Inferior parietal cortex (tissue), 1 donor: ENCODE results near the gene CRLF1.
"Not testable (repeated sequence)": the region's sequence is repeated elsewhere in the genome, so short reads cannot be mapped to it uniquely, and the experiment has no call there.

Source experiments
- DNase-seq: peaks from one replicate; pipeline ENCODE4 v3.0.0-alpha.2; 2016; ENCODE audit errors: extremely low spot score

Gene CRLF1

DNA sequence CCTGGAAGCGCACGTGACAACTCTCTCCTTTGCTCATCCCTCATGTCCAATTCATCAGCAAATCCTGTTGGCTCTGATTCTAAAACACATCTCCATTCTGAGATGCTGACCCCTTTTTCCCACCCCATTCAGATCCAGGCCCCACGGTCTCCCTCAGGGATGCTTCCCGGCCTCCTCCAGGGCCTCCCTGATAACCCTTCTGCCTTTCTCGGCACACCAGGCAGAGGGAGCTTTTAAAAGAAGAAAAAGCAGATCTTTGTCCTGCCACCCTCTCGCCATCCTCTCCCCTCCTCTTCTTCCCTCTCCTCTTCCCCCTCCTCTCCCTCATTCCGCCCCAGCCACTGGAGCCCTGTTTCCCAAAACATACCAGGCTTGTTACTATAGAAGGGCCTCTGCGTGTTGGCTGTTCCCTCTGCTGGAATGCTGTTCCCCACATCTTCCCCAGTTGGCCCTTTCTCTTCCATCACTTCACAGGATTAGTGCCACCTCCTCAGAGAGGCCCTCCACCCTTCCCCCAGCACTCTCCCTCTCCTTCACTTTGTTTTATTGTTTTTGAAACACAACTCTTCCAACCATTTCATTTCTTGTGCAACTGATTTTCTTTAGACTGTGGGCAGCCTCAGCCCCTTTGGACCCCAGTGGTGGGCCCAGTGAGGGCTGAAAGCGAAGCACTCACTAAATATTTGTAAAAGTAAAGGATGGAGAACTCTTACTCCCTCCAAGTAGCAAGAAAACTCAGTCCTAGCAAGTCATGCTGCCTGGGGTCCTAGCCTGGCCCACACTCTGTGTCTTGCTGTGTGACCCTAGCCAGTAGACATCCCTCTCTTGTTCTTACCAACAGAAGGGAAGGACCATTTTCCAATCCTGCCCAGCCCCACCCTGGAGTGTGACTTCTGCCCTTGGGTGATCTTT is 2.5 kb upstream of the CRLF1 start:
- DNase-seq: no peak

DNA sequence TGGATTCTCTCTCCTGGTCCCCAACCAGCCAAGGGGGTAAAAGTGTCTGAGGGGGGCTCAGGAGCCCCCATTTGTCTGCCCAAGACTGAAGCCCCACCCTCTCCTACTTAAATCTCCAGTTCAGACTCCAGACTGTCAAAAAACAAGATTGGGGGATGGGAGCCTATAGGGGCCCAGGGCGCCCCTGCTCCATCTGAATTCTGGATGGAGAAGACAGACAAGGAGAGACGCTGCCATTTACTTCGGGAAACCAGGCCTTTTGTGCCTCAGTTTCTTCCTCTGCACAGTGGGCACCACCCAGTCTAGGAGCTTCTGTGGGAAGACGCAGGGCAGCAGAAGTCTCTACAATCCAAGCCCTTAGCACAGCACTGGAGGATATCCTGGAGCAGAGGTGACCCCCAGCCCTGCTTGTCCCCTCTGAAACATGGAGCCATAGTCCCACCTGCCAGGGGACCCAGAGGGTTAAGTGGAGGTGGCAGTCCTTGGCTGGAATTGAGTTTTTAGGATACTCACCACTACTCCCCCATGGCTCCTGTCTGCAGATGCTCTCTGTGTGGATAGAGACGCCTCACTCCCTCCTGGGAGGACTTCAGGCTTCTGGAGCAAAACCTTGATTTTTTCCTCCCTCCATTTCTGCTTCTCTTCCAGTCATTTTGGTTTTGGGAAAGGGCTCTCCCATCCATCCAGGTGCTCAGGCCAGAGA is 1.7 kb upstream of the CRLF1 start:
- no peak for DNase-seq

DNA sequence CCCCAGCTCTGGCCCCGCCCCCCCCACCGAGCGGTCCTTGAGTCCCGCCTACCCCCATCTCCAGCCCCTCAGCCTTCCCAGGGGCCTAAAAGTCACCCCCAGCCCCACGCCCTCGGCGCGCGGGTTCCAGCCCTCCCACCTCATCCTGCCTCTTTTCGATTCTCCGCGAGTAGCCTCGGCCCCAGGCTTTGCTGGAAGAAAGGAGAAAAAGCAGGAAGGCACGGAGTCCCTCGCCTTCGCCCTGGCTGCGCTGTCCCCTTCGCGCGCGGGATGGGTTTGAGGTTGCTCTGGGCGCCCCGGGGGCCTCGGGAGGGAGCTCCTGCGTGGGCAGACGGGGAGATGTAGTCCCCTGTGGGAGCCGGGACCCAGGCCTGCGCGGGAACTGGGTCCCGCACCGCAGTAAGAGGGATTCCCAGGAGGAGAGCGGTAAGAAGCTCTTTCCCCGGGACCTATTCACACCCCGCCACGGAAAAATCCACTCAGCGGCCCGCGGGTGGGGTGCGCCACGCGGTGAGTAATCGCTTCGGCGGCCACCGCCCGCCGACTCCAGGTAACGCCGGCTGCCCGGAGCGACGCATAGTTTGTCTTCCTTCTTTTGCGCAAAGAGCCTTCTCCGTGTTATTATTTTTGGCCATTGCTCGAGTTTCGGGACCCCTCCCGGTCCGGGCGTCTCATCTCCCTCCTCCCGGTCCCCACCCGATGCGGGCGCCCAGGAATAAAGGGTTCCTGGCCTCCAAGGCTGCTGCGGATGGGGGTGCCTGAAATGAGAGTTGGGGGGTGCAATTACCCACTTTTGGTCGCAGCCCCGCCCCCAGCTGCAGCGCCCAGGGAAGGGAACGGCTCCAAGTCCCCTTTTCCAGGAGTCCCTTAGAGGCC is 865 bp upstream of the CRLF1 start:
- DNase-seq: no peak

DNA sequence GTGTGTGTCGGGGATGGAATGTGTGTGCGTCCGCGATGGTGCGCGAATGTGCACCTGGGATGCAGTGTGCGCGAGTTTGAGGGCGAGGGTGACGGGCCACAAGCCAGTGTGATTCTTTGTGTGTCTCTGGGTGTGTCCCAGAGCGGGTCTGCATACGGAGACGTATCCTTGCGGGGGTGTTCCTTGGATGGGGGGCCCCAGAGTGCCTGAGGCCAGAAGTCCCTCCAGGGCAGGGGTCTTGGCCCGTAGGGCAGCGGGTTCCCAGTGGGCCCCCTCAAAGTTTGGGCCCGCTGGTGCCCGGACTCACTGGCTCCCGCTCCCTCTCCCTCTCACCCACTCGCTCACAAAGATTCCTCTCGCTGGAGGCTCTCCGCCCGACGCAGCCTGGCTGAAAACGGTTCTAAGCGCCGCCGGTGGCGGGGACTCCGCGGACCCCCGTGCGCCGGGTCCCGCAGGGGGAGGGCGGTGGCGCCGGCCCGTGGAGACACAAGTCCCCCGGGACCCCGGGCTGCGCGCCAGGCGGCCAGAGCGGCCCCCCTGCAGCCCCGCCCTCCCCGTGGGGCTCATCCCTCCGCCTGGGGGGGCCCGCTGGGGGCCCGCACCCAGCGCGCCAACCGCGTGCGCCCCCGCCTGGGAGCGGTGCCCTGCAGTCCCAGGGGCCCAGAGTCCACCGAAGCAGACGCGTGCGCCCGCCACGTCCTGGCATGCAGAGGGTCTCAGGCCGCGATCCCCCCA is 886 bp downstream of the CRLF1 start:
- DNase-seq: no peak

DNA sequence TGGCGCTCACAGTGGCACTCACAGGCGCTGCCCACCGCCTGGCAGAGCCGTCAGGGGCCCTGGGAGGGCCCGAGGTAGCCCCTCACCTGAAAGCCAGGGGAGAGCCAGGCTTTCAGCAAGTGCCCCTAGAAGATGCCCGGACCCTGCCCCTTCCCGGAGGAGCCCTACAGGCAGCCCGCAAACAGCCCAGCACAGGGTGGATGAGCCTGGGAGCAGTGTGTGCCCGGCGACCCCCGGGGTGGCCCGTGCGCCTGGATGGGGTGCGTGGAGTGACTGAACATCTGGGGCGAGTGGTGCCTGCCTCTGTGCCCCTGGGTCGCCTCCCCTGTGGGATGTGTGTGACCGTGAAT is 1.4 kb downstream of the CRLF1 start:
- no peak for DNase-seq

DNA sequence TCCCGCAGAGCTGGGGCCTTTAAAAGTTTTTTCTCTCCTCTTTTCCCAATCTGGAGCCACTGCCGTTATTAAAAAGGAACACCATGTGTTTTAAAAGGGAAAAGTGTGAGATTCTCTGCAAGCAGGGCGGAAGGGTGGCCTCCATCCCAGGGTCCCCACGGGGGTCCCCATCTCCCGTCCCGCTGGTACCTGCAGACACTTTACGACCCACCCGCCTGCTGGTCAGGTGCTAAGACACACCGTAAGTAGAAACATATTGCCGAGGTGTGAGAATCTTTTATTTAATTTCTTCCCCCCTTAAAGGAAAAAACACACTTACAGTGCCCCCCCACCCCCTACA is 1.8 kb downstream of the CRLF1 start:
- no peak for DNase-seq

DNA sequence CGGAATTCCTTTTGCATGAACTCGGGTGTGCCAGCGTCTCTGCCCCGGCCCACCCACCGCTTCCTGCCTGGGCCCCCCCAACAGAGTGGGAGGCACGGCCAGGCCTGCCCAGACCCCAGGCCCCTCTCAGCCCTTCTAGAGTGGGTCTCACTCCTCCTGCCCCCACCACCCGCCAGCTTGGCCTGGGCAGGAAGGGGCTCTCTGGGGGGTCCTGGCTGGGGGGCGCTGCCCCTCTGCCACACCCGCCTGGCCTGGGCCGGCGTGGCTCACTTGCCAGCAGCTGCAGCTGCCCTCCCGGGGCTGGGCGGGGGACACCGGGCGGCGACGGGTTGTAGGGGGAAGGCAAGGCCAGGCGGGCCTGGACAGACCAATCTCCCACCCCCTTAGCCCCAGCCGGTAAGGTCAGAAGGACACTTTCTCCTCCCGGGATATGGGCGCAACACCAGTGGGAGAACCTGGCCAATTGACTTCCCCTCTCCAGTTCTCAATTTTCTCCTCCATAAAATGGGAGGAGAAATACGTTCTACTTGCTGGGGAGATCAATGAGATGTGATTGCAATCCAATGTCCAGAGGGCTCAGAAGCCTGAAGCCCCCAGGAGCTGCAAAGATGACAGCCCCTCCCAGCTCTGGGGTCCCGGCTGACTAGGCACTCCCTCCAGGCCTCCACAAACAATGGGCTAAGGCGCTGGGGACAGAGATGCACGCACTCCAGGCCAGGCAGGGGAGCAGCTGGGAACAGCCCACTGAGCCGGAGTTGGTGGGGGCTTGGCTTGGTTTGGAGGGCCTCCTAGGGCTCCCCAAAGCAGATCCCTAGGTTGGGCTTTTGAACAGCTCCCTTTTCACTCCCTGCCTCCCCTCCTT is 2.4 kb downstream of the CRLF1 start:
- DNase-seq: no peak

DNA sequence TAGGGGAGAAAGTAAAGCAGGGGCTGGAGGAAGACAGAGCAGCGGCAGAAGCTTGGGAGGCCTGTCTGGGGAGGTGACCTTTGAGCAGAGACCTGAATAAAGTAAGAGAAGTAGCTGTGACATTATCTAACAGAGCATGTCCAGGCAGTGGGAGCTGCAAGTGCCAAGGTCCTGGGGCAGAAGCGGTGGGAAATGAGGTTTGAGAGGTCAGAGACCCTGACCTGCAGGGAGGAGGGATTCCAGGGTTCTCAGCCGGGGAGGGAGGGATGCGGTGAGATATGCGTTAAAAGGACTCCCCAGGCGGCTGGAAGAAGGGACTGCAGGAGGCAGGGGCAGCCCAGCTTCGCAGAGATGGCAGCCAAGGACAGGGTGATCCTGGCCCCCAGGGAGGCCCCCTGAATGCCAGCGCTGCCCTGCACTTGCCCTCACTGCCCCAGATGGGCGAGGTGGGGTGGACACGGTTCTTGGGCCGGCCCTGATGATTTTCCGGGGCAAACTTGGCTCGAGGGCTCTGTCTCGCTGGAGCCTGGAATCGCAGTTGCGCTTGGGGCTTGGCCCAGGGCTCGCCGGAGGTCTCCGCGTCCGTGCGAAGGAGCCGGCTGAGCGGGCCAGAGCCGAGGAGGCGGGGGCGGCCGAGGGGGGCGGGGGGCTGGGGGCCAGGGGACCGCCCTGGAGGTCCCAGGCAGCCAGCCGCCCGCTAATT is 3.2 kb downstream of the CRLF1 start:
- DNase-seq: no peak

DNA sequence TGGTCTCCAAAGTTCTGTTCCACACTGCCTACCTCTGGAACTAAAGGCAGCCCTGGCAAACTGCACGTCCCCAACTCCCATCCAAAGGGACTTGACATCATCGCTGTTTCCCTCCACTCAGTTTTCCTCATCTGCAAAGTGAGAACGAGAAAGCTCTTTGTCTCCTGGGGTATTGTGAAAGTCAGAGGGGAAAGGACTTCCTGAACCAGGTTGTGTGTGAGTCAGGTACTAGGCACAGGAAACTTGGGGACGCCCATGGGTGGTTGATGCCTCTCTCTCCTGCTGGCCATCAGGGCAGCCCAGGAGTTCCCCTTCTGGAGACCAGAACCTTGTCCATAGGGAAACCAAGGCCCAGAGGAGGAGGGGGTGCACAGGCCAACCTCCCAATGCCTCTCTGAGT is 4.7 kb downstream of the CRLF1 start:
- DNase-seq: no peak

DNA sequence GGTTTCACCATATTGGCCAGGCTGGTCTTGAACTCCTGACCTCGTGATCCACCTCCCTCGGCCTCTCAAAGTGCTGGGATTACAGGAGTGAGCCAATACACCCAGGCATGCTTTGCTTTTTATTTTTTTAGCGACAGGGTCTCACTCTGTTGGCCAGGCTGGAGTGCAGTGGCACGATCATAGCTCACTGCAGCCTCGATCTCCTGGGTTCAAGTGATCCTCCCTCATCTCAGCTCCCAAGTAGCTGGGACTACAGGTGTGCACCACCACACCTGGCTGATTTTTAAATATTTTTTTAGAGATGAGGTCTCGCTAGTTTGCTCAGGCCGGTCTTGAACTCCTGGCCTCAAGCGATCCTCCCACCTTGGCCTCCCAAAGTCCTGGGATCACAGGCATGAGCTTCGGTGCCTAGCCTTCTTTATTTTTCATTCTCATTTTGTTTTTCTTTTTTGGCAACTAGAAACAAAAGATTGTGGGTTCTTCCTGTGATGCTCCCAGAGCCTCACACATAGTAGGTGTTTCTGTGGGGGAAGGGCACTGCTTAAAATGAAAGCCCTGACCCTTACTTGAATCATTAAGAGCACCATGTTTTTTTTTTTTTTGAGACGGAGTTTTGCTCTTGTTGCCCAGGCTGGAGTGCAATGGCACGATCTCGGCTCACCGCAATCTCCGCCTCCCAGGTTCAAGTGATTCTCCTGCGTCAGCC is 5.8 kb downstream of the CRLF1 start:
- DNase-seq: not testable (repeated sequence)

DNA sequence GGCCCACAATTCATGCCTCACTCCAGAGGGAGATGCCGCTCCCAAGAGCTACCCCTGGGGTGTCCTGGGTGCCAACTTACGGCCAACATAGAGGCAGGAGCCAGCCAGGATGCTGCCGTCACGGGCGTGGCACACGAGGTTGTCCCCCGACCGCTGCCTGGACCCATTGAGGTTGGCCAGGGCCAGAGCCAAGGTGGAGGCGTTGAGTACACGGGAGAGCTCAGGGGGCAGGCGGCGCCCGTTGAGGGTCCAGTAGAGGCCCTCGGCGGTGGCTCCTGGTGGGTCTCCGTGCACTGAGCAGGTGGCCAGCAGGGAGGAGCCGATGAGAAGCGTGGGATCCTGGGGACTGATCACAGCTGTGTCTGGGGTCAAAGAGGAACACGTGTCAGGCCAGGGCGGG is 7.1 kb downstream of the CRLF1 start:
- DNase-seq: no peak

DNA sequence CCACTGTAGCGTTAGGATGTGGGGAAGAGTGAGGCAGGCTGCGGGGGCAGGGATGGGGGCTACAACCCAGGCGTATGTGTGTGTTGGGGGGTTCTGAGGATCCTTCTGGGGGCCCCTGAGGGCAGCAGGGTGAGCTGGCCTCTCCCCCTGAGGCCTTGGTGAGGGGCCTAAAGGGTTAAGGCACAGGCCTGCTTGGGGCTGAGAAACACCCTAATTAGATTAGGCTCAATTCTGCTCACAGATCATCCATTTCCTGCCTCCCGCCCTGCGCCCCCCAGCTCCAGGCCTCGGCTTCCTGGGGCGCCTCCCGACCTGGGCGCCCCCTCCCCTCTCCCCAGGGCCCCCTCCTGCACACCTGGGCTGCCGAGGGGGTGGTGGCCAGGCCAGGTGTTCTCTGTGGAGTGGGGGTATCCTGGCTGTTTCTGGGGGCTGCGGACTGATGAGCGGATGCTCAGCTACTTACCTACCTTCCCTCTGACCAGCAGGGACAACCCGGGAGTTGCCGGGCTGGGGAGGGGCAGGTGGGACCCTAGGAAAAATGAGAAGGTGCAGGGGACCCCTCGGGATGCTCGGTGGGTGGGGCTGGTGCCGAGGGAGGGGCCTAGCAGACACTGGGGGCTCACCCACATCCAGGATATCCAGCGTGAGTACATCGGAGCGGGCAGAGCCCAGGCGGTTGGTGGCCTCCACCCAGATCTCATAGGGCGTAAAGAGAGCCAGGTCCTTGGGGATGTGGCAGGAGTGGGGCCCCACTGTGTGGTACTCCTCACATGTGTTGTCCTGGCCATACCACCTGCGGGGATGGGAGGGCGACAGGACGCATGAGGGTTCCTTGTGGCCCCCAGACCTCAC is 8.6 kb downstream of the CRLF1 start:
- DNase-seq: no peak

DNA sequence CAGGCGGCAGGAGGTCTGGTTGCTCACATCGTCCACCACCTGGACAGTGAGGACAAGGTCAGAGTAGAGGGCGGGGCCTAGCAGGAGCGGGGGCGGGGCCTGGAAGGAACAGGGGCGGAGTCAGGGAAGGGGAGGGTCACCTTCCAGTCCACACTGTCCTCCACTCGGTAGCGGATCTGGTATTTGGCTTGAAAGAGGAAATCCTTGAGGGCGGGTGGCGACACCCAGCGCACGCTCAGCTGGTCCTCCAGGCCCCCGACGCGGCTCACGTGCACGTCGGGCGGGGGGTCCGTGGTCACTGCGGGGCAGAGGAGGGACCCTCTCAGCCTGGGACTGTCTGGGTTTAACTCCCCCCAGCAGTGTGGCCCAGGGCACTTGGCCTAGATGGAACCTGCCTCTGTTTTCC is 9.8 kb downstream of the CRLF1 start:
- no peak for DNase-seq

DNA sequence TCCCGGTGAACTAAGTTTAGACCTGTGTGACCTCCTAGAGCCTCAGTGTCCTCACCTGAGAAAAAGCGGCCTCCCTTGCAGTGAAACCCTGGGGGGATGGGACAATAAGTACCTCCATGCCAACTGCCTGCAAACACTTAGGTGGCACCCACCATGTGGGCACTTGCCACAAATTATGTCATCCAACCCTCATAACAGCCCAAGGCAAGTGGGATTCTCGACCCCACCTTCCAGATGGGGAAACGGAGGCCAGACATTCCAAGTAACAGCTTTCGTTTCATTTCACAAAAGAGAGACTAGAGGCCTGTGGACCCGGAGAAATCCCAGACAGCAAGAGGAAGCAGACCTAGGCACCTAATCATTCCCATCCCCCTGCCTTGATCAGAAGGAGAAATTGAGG is 11.1 kb downstream of the CRLF1 start:
- DNase-seq: no peak

DNA sequence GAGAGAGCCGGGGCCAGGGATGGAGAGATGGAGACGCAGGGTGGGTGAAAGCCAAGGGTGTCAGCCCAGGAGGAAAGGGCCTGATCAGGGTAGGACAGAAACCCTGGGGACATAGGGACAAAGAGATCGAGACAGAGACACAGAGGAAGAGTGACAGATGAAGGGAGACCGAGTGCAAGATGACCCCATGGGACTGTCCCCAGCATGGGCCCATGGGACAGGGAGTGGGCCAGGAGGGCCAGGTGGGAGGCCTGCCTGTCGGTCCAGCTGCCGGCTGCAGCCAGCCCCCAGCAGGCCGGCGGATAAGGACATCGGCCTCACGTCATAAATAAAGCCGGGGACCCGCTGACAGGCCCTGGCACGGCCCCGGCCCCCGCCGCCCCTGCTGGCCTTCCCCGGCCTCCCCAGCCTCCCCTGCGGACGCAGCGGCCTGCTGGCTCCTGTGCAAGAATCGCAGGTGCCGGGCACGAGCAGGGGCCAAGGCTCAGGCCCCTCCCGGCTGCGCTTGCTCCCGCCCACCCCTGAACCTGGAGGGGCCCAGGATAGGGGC is 11.7 kb downstream of the CRLF1 start:
- no peak for DNase-seq

DNA sequence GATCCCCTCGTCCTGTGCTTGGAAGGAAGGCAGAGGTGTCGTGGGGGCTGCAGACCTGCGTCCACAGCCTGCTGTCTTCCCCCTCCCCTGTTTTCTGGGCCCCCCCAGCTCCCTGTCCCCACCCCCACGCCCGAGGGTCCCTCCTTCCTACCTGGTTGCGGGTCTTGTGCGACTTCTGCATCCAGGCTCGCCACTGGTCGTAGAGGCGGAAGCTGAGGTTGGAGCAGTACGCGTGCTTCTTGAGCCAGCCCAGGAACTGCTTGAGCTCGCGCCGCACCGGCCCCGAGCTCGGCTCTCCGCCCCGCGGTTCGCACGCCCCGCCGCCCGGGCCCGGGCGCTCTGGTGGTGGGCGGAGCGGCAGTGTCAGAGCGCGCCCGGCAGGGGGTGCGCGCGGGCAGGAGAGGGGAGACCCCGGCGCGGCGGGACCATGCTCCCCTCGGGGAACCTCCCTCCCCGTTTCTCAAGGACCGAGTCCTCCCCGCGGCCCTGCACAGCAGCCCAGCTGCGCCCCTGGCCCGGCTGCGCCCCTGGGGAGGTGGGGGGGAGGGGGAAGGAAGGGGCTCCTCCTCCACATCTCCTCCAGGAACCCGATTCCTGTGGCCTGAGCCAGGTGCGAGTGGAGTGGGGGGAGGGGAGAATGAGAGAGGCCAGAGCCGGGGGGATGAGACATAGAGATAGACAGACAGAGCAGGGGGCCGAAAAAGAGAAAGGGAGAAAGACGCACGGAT is 12.3 kb downstream of the CRLF1 start:
- DNase-seq: peak; percentile 61

DNA sequence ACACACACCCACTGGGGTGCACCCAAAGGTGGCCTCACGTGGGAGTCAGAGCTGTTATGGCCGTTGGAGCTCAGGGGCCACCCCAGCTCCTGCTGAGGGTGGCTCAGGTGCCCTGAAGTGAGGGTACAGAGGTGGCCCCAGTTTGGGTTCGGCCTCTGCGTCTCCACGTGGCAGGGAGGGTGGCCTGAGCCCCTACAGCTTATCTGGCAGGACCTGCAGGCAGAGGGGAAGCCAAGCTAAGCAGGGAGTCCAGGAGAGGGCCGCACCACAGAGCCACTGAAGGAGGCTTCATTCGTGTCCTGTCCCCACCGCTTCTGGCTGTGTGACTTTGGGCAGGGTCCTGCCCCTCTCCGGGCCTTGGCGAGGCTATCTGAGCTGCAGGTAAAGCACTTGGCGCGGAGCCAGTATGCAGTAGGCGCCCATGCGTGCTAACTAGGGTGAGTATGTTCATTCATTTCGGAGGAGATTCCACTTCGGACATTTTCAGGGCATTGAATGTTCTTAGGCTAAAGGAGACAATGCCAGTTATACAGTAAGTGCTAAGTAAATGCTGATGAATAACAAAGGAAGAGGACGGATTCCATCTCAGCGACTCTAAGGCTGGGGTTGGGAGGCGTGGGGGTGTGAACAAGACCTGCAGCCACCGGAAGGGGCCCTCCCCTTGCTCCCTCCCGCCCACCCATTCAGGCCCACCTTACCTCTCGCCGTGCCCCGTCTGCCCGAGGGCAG is 13.1 kb downstream of the CRLF1 start:
- DNase-seq: no peak
